CD4-positive, alpha-beta T cell treated with Interleukin-6 for 4 hours (primary cell): ENCODE measurements around the gene ABCB11.
A peak's percentile ranks its signal among the peaks of the same experiment; 100 is the strongest.
"Not testable (repeated sequence)": the region's sequence is repeated elsewhere in the genome, so short reads cannot be mapped to it uniquely, and the experiment has no call there.

Source experiments
- DNase-seq: peaks from one replicate; pipeline ENCODE4 v3.0.0-alpha.2; 2020; ENCODE audit warnings: mixed read lengths

Gene ABCB11

GRCh38 chr2:168969865-168970264 lies 61.3 kb downstream of the ABCB11 start:
- DNase-seq, result no peak

GRCh38 chr2:168968342-168968741 lies 62.8 kb downstream of the ABCB11 start:
- DNase-seq, result no peak

GRCh38 chr2:168964251-168964807 lies 66.8 kb downstream of the ABCB11 start:
- no peak for DNase-seq

- no peak for DNase-seq
These were observed 68.5 kb downstream of the ABCB11 start for GRCh38 chr2:168962636-168963035.

- DNase-seq, result peak; percentile 41
These were observed 69.5 kb downstream of the ABCB11 start for GRCh38 chr2:168961450-168962229.

- no peak for DNase-seq
These were observed 74.7 kb downstream of the ABCB11 start for GRCh38 chr2:168956392-168956791.

- no peak for DNase-seq
These were observed 75.8 kb downstream of the ABCB11 start for GRCh38 chr2:168955321-168955720.

- no peak for DNase-seq
These were observed 76.9 kb downstream of the ABCB11 start for GRCh38 chr2:168954256-168954655.

- DNase-seq, result no peak
These were observed 78.7 kb downstream of the ABCB11 start for GRCh38 chr2:168952424-168952823.

GRCh38 chr2:168951871-168952270 lies 79.3 kb downstream of the ABCB11 start:
- DNase-seq, result no peak

- DNase-seq, result no peak
These were observed 81.8 kb downstream of the ABCB11 start for GRCh38 chr2:168949324-168949723.

- peak; percentile 3 for DNase-seq
These were observed 82.4 kb downstream of the ABCB11 start for GRCh38 chr2:168948621-168949212.

- no peak for DNase-seq
These were observed 85.6 kb downstream of the ABCB11 start for GRCh38 chr2:168945508-168945907.

- no peak for DNase-seq
These were observed 87.1 kb downstream of the ABCB11 start for GRCh38 chr2:168944065-168944464.

- no peak for DNase-seq
These were observed 89.8 kb downstream of the ABCB11 start for GRCh38 chr2:168941297-168941696.

- DNase-seq, result no peak
These were observed 91.2 kb downstream of the ABCB11 start for GRCh38 chr2:168939918-168940317.

- no peak for DNase-seq
These were observed 92.1 kb downstream of the ABCB11 start for GRCh38 chr2:168939061-168939460.

GRCh38 chr2:168935810-168936581 lies 95.1 kb downstream of the ABCB11 start:
- no peak for DNase-seq

- DNase-seq, result no peak
These were observed 96.3 kb downstream of the ABCB11 start for GRCh38 chr2:168934826-168935225.

GRCh38 chr2:168932174-168932573 lies 99.0 kb downstream of the ABCB11 start:
- not testable (repeated sequence) for DNase-seq

- DNase-seq, result no peak
These were observed 100.9 kb downstream of the ABCB11 start for GRCh38 chr2:168930242-168930641.

- no peak for DNase-seq
These were observed 102.1 kb downstream of the ABCB11 start for GRCh38 chr2:168929031-168929430.

GRCh38 chr2:168928113-168928831 lies 102.9 kb downstream of the ABCB11 start:
- no peak for DNase-seq
